ENCODE data around the gene OSBPL8.
"Not testable (repeated sequence)": the region's sequence is repeated elsewhere in the genome, so short reads cannot be mapped to it uniquely, and the experiment has no call there.

Gene OSBPL8

GRCh38 chr12:76345569-76345968, 214.0 kb downstream of the OSBPL8 start:
- no peak for DNase-seq

- DNase-seq, result no peak
Observed at GRCh38 chr12:76341436-76342030, 218.0 kb downstream of the OSBPL8 start.

GRCh38 chr12:76340680-76341435, 218.7 kb downstream of the OSBPL8 start:
- DNase-seq, result no peak

- DNase-seq, result no peak
Observed at GRCh38 chr12:76337583-76337982, 222.0 kb downstream of the OSBPL8 start.

GRCh38 chr12:76332606-76333005, 227.0 kb downstream of the OSBPL8 start:
- no peak for DNase-seq

- no peak for DNase-seq
Observed at GRCh38 chr12:76329606-76330005, 230.0 kb downstream of the OSBPL8 start.

- no peak for DNase-seq
Observed at GRCh38 chr12:76329159-76329558, 230.4 kb downstream of the OSBPL8 start.

- not testable (repeated sequence) for DNase-seq
Observed at GRCh38 chr12:76319595-76320319, 239.8 kb downstream of the OSBPL8 start.

GRCh38 chr12:76318773-76319594, 240.6 kb downstream of the OSBPL8 start:
- no peak for DNase-seq

- DNase-seq, result no peak
Observed at GRCh38 chr12:76317976-76318375, 241.6 kb downstream of the OSBPL8 start.

- no peak for DNase-seq
Observed at GRCh38 chr12:76316468-76316867, 243.1 kb downstream of the OSBPL8 start.

- DNase-seq, result no peak
Observed at GRCh38 chr12:76313299-76313698, 246.3 kb downstream of the OSBPL8 start.

GRCh38 chr12:76312315-76312714, 247.3 kb downstream of the OSBPL8 start:
- no peak for DNase-seq

GRCh38 chr12:76311796-76312195, 247.8 kb downstream of the OSBPL8 start:
- no peak for DNase-seq

- DNase-seq, result no peak
Observed at GRCh38 chr12:76310110-76310509, 249.5 kb downstream of the OSBPL8 start.

- no peak for DNase-seq
Observed at GRCh38 chr12:76308866-76309265, 250.7 kb downstream of the OSBPL8 start.

- DNase-seq, result no peak
Observed at GRCh38 chr12:76307083-76307482, 252.5 kb downstream of the OSBPL8 start.

GRCh38 chr12:76303989-76304460, 255.5 kb downstream of the OSBPL8 start:
- no peak for DNase-seq

GRCh38 chr12:76303365-76303764, 256.2 kb downstream of the OSBPL8 start:
- no peak for DNase-seq

Data from NCI-H2107 (cell line).